NB4 (cell line): Measurements from ENCODE around the gene CYB5B.

Source experiments
- DNase-seq: peaks from one replicate; pipeline ENCODE4 v3.0.0; 2010; ENCODE audit warnings: low read depth
- H3K4me3 ChIP-seq: one replicate; pipeline ENCODE4 v1.5.1; 2011; ENCODE audit warnings: mild to moderate bottlenecking, low read depth, low read length, moderate library complexity
- MYC ChIP-seq: IDR thresholded peaks from 2 replicates; pipeline ENCODE4 v1.6.1; 2011; ENCODE audit warnings: low read depth, low read length
- POLR2A ChIP-seq: IDR thresholded peaks from 2 replicates; pipeline ENCODE4 v1.6.1; 2011; ENCODE audit warnings: mild to moderate bottlenecking; ENCODE audit not compliant: insufficient read length; ENCODE audit errors: extremely low read depth
- TF ChIP-seq, protein P1 (sequence below): IDR thresholded peaks from one replicate; pipeline ENCODE4 v1.5.1; 2012; ENCODE audit warnings: low read depth, low read length
- TF ChIP-seq, protein P2 (sequence below): IDR thresholded peaks from 2 replicates; pipeline ENCODE4 v1.6.1; 2011; ENCODE audit warnings: low read depth, low read length

CYB5B gene, protein sequence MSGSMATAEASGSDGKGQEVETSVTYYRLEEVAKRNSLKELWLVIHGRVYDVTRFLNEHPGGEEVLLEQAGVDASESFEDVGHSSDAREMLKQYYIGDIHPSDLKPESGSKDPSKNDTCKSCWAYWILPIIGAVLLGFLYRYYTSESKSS

DNA sequence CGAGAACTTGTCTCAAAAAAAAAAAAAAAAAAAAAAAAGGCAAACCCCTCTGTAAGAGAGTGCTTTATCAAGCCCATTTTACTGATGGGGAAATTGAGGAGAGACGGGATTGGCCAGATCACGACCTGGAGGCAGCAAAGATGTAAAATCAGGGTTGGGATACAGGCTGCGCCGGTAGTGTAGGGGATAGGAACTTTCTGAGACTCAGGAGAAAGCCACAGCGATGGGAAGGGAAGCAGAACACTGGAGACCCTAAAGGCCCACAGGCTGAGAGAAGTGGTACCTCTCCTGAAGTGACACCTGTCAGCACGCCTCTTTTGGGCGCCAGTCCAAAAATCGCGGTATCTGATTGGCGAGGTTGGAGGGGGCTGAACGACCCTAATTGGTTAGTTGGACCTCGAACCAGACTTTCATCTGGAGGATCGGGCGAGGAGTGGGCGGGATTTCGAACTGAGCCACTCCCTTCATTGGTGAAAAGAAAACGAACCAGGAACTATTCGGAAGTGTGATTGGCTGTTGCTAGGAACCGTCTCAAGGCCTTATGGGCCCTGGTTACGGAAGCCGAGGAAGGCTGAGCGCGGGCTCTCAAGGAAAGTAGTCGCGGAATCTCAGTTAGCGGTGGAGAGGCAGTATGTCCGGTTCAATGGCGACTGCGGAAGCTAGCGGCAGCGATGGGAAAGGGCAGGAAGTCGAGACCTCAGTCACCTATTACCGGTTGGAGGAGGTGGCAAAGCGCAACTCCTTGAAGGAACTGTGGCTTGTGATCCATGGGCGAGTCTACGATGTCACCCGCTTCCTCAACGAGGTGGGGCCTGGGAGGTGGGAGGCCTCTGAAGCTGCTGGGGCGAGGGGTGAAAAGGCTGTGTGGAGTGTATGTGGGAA lies at the start of gene CYB5B:
TSS of gene CYB5B (plus strand) at position 567 of the 882 bp plus-strand sequence. CDS start at position 632, 65 bp downstream.
- H3K4me3 ChIP-seq: peak within 1 kb of the TSS; percentile 97
- peak; percentile 99 for DNase-seq
- TF ChIP-seq POLR2A (peak; percentile 88), MYC (peak; percentile 70)
- TF ChIP-seq, protein P1, sequence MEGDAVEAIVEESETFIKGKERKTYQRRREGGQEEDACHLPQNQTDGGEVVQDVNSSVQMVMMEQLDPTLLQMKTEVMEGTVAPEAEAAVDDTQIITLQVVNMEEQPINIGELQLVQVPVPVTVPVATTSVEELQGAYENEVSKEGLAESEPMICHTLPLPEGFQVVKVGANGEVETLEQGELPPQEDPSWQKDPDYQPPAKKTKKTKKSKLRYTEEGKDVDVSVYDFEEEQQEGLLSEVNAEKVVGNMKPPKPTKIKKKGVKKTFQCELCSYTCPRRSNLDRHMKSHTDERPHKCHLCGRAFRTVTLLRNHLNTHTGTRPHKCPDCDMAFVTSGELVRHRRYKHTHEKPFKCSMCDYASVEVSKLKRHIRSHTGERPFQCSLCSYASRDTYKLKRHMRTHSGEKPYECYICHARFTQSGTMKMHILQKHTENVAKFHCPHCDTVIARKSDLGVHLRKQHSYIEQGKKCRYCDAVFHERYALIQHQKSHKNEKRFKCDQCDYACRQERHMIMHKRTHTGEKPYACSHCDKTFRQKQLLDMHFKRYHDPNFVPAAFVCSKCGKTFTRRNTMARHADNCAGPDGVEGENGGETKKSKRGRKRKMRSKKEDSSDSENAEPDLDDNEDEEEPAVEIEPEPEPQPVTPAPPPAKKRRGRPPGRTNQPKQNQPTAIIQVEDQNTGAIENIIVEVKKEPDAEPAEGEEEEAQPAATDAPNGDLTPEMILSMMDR: no peak
- TF ChIP-seq, protein P2, sequence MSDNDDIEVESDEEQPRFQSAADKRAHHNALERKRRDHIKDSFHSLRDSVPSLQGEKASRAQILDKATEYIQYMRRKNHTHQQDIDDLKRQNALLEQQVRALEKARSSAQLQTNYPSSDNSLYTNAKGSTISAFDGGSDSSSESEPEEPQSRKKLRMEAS: no peak; the same call in 1 of the 2 replicates

DNA sequence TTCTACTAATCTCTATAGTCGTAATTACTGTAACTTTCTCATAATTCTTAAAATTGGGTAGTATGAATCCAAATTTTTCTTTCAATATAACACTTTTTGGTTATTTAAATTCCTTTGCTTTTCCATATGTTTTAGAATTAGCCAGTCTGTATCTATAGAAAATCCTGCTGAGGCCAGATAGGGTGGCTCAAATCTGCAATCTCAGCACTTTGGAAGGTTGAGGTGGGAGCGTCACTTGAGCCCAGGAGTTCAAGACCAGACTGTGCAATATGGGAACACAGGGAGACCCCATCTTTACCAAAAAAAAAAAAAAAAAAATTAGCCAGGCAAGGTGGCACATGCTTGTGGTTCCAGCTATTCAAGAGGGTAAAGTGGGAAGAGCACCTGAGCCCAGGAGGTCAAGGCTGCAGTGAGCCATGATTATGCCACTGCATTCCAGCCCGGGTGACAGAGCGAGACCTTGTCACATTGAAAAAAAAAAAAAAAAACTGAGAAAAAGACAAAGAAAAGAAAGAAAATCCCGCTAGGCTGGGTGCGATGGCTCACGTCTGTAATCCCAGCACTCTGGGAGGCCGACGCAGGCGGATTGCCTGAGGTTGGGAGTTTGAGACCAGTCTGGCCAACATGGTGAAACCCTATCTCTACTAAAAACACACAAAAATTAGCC lies 47.9 kb upstream of the CYB5B start:
- TF ChIP-seq, protein P2: no peak
- DNase-seq: no peak
- no peak overlapping the region for H3K4me3 ChIP-seq

DNA sequence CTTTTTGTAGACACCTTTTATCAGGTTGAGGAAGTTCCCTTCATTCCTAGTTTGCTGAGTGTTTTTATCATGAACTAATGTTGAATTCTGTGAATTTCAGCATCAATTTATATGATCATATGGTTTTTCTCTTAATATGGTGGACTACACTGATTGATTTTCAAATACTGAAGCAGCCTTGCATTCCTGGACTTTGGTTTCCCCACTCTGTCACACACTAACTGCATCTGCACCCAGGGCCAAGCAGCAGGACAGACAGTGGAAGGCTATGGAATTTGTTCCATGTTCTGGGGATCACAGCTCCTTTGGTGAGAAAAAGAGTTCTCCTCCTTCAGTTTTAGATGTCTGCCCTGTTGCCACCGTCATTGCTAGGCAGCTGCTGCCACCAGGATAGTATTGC lies 46.4 kb upstream of the CYB5B start:
- TF ChIP-seq, protein P1: no peak
- H3K4me3 ChIP-seq: no peak overlapping the region
- DNase-seq: no peak

DNA sequence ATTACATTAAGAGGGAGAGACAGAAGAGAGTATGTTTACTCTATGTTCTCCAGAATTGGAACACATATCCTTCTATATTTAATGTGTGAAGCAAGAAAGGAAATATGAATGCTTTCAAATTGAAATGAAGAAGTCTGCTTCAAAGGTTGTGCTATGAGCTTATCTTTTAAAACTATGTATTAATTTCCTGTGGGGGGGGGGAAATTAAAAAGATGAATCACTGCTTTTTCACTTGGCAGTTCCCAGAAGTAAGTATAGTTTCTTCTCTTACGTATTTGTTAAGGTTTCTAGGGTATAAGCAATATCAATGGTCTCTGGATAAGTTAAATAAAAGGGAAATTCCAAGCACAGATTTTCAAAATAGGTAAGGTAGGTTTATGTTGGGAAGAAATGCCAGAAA lies 45.7 kb upstream of the CYB5B start:
- TF ChIP-seq, protein P1: no peak
- TF ChIP-seq MYC: no peak
- no peak for TF ChIP-seq POLR2A
- TF ChIP-seq, protein P2: no peak
- no peak overlapping the region for H3K4me3 ChIP-seq

DNA sequence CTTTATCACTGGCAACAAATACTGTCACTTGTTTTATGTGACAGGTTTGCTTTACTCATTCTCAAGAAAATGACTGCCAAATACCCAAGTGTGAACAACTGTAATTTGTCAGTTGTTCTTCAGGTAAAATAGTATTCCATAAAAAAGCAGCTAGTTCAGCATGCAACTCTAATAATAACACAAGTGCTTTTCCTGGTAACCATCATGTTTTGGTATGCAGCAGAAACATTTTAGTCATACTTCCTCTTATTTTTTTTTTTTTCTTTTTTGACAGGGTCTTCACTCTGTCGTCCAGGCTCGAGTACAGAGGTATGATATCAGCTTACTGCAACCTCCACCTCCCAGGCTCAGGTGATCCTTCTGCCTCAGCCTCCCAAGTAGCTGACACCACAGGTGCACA lies 43.2 kb upstream of the CYB5B start:
- H3K4me3 ChIP-seq: no peak overlapping the region
- DNase-seq: no peak
- TF ChIP-seq POLR2A: no peak
- TF ChIP-seq, protein P2: no peak
- no peak for TF ChIP-seq MYC
- TF ChIP-seq, protein P1: no peak

More for the DNA sequence above, 45.7 kb upstream of the CYB5B start:
- no peak for DNase-seq

DNA sequence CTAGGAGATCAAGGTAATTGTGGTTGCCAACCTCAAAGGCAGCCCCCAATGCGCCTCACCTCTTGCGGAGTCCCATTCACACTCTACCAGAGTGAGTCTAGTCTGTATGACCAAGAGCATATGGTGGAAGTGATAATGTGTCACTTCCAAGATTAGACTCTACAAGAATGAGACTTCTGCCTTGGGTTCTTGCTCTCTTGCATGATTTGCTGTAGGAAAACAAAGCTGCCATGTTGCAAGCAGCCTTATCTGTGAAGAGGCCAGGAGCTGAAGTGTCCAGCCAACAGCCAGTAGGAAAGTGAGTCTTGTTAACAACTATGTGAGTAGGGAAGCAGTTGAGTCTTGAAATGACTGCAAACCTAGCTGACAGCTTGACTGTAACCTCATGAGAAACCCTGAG lies 42.0 kb upstream of the CYB5B start:
- DNase-seq: no peak
- TF ChIP-seq POLR2A (no peak), MYC (no peak)
- TF ChIP-seq, protein P2: no peak
- TF ChIP-seq, protein P1: no peak
- no peak overlapping the region for H3K4me3 ChIP-seq
